Sigmoid colon (tissue), 4 donors: ENCODE data around the gene COL9A3.

ENCODE experiments used
- POLR2A ChIP-seq, 2 donors: fragments of 450-650 bp; IDR thresholded peaks; one replicate each; pipeline ENCODE4 v1.6.1; 2016; ENCODE audit warnings: antibody characterized with exemption in 2 of 2, mild to moderate bottlenecking in 2 of 2, moderate library complexity in 2 of 2
- POLR2AphosphoS5 ChIP-seq, 4 donors: sonication (generic); formaldehyde crosslinking; IDR thresholded peaks; one replicate each; pipeline ENCODE4 v1.6.1; 2017; ENCODE audit warnings: antibody characterized with exemption in 4 of 4
- TF ChIP-seq, protein P1 (sequence below), 4 experiments: fragments of 450-650 bp in 3 of 4; fragments of 200-600 bp in 1 of 4; IDR thresholded peaks; one replicate each; pipeline ENCODE4 v1.5.1; 2016 to 2019; ENCODE audit warnings: antibody characterized with exemption in 4 of 4, mild to moderate bottlenecking in 3 of 4, moderate library complexity in 2 of 4

DNA sequence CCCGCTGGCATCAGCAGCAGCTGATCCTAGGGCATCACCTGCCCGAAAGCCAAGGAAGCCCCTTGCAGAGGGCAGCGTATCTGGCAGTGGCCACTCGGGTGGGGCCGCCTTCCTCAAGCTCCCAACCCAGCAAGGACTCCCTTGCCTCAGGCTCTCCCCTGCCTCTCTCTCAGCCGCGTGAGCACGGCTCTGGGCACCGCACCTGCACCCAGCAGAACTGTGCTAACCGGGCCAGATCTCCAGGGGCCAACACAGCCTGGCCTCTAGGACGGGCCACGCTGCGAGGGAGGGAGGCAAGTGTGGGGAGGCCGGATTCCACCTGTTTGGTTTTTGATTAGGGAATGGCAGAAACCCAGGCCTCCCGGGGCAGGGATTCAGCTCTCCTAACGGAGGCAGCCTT lies 32.4 kb upstream of the COL9A3 start:
- TF ChIP-seq POLR2A (IDR thresholded peaks at IDR 0.05) (no peak), POLR2AphosphoS5 (IDR thresholded peaks at IDR 0.05) (no peak)
- TF ChIP-seq, protein P1, sequence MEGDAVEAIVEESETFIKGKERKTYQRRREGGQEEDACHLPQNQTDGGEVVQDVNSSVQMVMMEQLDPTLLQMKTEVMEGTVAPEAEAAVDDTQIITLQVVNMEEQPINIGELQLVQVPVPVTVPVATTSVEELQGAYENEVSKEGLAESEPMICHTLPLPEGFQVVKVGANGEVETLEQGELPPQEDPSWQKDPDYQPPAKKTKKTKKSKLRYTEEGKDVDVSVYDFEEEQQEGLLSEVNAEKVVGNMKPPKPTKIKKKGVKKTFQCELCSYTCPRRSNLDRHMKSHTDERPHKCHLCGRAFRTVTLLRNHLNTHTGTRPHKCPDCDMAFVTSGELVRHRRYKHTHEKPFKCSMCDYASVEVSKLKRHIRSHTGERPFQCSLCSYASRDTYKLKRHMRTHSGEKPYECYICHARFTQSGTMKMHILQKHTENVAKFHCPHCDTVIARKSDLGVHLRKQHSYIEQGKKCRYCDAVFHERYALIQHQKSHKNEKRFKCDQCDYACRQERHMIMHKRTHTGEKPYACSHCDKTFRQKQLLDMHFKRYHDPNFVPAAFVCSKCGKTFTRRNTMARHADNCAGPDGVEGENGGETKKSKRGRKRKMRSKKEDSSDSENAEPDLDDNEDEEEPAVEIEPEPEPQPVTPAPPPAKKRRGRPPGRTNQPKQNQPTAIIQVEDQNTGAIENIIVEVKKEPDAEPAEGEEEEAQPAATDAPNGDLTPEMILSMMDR (IDR thresholded peaks at IDR 0.05), result no peak
